K562 (cell line): ENCODE results near the gene ICAM3. TPM values are rescaled to one million over a fixed set of nuclear protein-coding genes. Genes with fewer than 3 reads are reported as not detected.

ENCODE experiments used
- ATAC-seq: fragments of 200-7000 bp; cut with Tn5 transposase; 3 replicates; pipeline ENCODE4 v1.9.1; 2020; ENCODE audit warnings: moderate library complexity
- BruUV-seq: library from RNA; stranded (reverse); fragments of 400-500 nt; replicated peaks from 2 replicates; lab custom pipeline; 2021; lab: Mats Ljungman, UMichigan
- CTCF ChIA-PET: fragments of 300-600 bp; formaldehyde crosslinking; extraction: SDS; loops from one replicate; lab custom pipeline; 2021; ENCODE audit warnings: low intra/inter-chr PET ratio; lab: Yijun Ruan, JAX
- POLR2A ChIA-PET: fragments of 300-600, 350-650 bp; sonication (Branson Sonifier 250); formaldehyde crosslinking; extraction: SDS; loops from one replicate; lab custom pipeline; 2021; ENCODE audit warnings: antibody characterized with exemption, inconsistent platforms; lab: Yijun Ruan, JAX
- DNase-seq, 4 experiments: peaks; one replicate each; pipeline versions ENCODE4 v3.0.0 to v3.0.0-alpha.2; 2011 to 2018; ENCODE audit warnings: low spot score in 3 of 4, mixed read lengths in 3 of 4; ENCODE audit errors: extremely low read depth in 1 of 4
- FAIRE-seq: peaks from 2 replicates; lab custom pipeline; 2011; peaks lifted over from hg19 to GRCh38; lab: Jason Lieb, UNC
- H2AFZ ChIP-seq: 2 replicates; pipeline ENCODE4 v1.6.0; 2011; ENCODE audit warnings: low read depth, low read length, control low read depth, inconsistent platforms
- H3K27ac ChIP-seq: fragments of 200-600 bp; 3 replicates; pipeline ENCODE4 v1.8.0; 2011; ENCODE audit warnings: low read depth, mild to moderate bottlenecking, control low read depth, inconsistent platforms, low read length, moderate library complexity, mixed read lengths; ENCODE audit errors: extremely low read depth
- H3K27me3 ChIP-seq, 2 experiments: fragments of 300-600 bp in 1 of 2; 2 replicates in 1 of 2; 3 replicates in 1 of 2; pipeline versions ENCODE4 v1.6.0 to v1.8.0; 2011; ENCODE audit warnings: inconsistent platforms in 2 of 2, low read length in 2 of 2, mild to moderate bottlenecking in 1 of 2, mixed read lengths in 1 of 2, moderate library complexity in 1 of 2; ENCODE audit not compliant: control insufficient read depth in 2 of 2, insufficient read depth in 2 of 2
- H3K36me3 ChIP-seq: fragments of 300-600 bp; 3 replicates; pipeline ENCODE4 v1.8.0; 2011; ENCODE audit warnings: mild to moderate bottlenecking, low read length, inconsistent platforms; ENCODE audit not compliant: control insufficient read depth, insufficient read depth
- H3K4me1 ChIP-seq, 2 experiments: fragments of 200-600 bp in 1 of 2; replicated peaks in 1 of 2; 2 replicates in 1 of 2; 3 replicates in 1 of 2; pipeline versions ENCODE4 v1.5.1 to v1.8.0; 2011; ENCODE audit warnings: inconsistent platforms in 2 of 2, low read length in 2 of 2, mild to moderate bottlenecking in 1 of 2, mixed read lengths in 1 of 2, moderate library complexity in 1 of 2; ENCODE audit not compliant: control insufficient read depth in 2 of 2, insufficient read depth in 2 of 2
- H3K4me2 ChIP-seq: 2 replicates; pipeline ENCODE4 v1.6.1; 2011; ENCODE audit warnings: low read length, control low read depth, inconsistent platforms, mixed read lengths; ENCODE audit not compliant: insufficient read depth
- H3K4me3 ChIP-seq: fragments of 200-600 bp; sonication (generic), shearing (Covaris generic); 2 replicates; pipeline ENCODE4 v1.5.1; 2016; ENCODE audit warnings: control low read depth, inconsistent platforms
- H3K79me2 ChIP-seq: fragments of 200-600 bp; 3 replicates; pipeline ENCODE4 v1.8.0; 2011; ENCODE audit warnings: low read length, inconsistent platforms; ENCODE audit not compliant: control insufficient read depth, insufficient read depth
- H3K9ac ChIP-seq, 2 experiments: 2 replicates each; pipeline versions ENCODE4 v1.6.0 to v1.6.1; 2011; ENCODE audit warnings: low read depth in 2 of 2, low read length in 2 of 2, control low read depth in 1 of 2, inconsistent platforms in 1 of 2, mild to moderate bottlenecking in 1 of 2, mixed read lengths in 1 of 2; ENCODE audit not compliant: insufficient read depth in 1 of 2
- H3K9me1 ChIP-seq: one replicate; pipeline ENCODE4 v1.6.0; 2011; ENCODE audit warnings: inconsistent platforms, mild to moderate bottlenecking, low read length, moderate library complexity; ENCODE audit not compliant: control insufficient read depth, insufficient read depth
- H3K9me3 ChIP-seq: replicated peaks from 2 replicates; pipeline ENCODE4 v1.5.1; 2011; ENCODE audit warnings: low read depth, low read length, inconsistent platforms; ENCODE audit not compliant: control insufficient read depth, insufficient read depth
- H4K20me1 ChIP-seq: replicated peaks from 2 replicates; pipeline ENCODE4 v1.6.1; 2011; ENCODE audit warnings: low read length, inconsistent platforms, mixed read lengths; ENCODE audit not compliant: control insufficient read depth, insufficient read depth
- GABPA ChIP-seq: fragments of 200-800 bp; sonication (Bioruptor generic); conservative IDR thresholded peaks from 2 replicates; pipeline ENCODE4 v1.6.1; 2016; ENCODE audit warnings: low read depth, missing genetic modification characterization, missing compliant biosample characterization
- KLF1 ChIP-seq: fragments of 450-650 bp; IDR thresholded peaks from 2 replicates; pipeline ENCODE4 v1.6.1; 2016; ENCODE audit warnings: missing genetic modification characterization, missing compliant biosample characterization
- NCOR1 ChIP-seq: fragments of 450-650 bp; IDR thresholded peaks from 2 replicates; pipeline ENCODE4 v1.6.1; 2016; ENCODE audit warnings: mild to moderate bottlenecking, moderate library complexity
- POLR2G ChIP-seq: fragments of 200-400 bp; formaldehyde crosslinking; IDR thresholded peaks from 2 replicates; pipeline ENCODE4 v1.6.1; 2017; ENCODE audit warnings: low read depth, mild to moderate bottlenecking, antibody characterized with exemption, low read length, moderate library complexity
- RAD21 ChIP-seq, 2 experiments: fragments of 250-450 bp in 1 of 2; fragments of 450-650 bp in 1 of 2; sonication (Bioruptor Pico) in 1 of 2; formaldehyde crosslinking in 1 of 2; IDR thresholded peaks in 1 of 2; conservative IDR thresholded peaks in 1 of 2; 2 replicates each; pipeline versions ENCODE4 v1.4.0 to v1.8.0; 2020 to 2022; ENCODE audit warnings: mild to moderate bottlenecking in 2 of 2, moderate library complexity in 1 of 2
- RBM22 ChIP-seq: fragments of 200-400 bp; formaldehyde crosslinking; IDR thresholded peaks from 2 replicates; pipeline ENCODE4 v1.6.1; 2018; ENCODE audit warnings: low read length, low read depth; ENCODE audit not compliant: poor library complexity, severe bottlenecking
- SMARCE1 ChIP-seq: fragments of 450-650 bp; IDR thresholded peaks from 2 replicates; pipeline ENCODE4 v1.7.1; 2016; ENCODE audit warnings: mild to moderate bottlenecking
- ZKSCAN3 ChIP-seq: fragments of 250-450 bp; sonication (Bioruptor Pico); IDR thresholded peaks from 2 replicates; pipeline ENCODE4 v1.4.0; 2020
- ZNF384 ChIP-seq: IDR thresholded peaks from 2 replicates; pipeline ENCODE4 v1.6.1; 2012; ENCODE audit warnings: low read depth, low read length, improper control_type of control experiment
- WGBS: fragments of 100-300 bp; shearing (Covaris generic); methylation state at CpG from one replicate; pipeline ENCODE4 v1.1.6; 2016; ENCODE audit warnings: low coverage, mixed read lengths; ENCODE audit not compliant: insufficient coverage; ENCODE audit errors: missing lambda C conversion rate; 5-methylcytosine and 5-hydroxymethylcytosine counted together
- in situ Hi-C: fragments of 300-500 bp; cut with MboI; formaldehyde crosslinking; loops from 4 replicates; pipeline ENCODE4 v1.15.0; 2018; ENCODE audit warnings: inconsistent platforms, mixed read lengths
- intact Hi-C: fragments of 100-400 bp; cut with micrococcal nuclease; formaldehyde crosslinking; loops from 2 replicates; pipeline ENCODE4 v1.14.2; 2022
- polyA plus RNA-seq, 8 experiments: library from polyadenylated mRNA; depleted of rRNA in 4 of 8; stranded (reverse) in 5 of 8; unstranded in 3 of 8; fragments of >200 nt; fragmentation: Nextera tagmentation in 2 of 8; fragmentation: Illumina TruSeq in 1 of 8; extraction: Ambion mirVana in 2 of 8; extraction: Trizol in 1 of 8; gene quantifications; 2 replicates each; pipeline versions ENCODE4 v1.2.1 to v1.2.3, GENCODE V29; 2011 to 2014; ENCODE audit warnings: inconsistent platforms in 1 of 8, missing spikeins in 1 of 8
- total RNA-seq, 7 experiments: library from RNA; depleted of rRNA in 6 of 7; stranded (reverse); fragments of >200 nt in 6 of 7; fragmentation: Illumina TruSeq in 2 of 7; extraction: Trizol in 2 of 7; gene quantifications; 2 replicates each; pipeline versions ENCODE4 v1.2.1 to v1.2.3, GENCODE V29; 2011 to 2021; ENCODE audit warnings: low replicate concordance in 1 of 7
- TF ChIP-seq, protein P1 (sequence below): fragments of 450-650 bp; IDR thresholded peaks from one replicate; pipeline ENCODE4 v1.6.1; 2018; ENCODE audit warnings: mild to moderate bottlenecking, moderate library complexity; ENCODE audit not compliant: partially characterized antibody
- TF ChIP-seq, protein P2 (sequence below): sonication (generic); formaldehyde crosslinking; IDR thresholded peaks from 2 replicates; pipeline ENCODE4 v1.8.0; 2022; ENCODE audit warnings: missing genetic modification reagents, mild to moderate bottlenecking, borderline replicate concordance
- TF ChIP-seq, protein P3 (sequence below): sonication (generic); formaldehyde crosslinking; IDR thresholded peaks from 2 replicates; pipeline ENCODE4 v1.8.0; 2022; ENCODE audit warnings: mild to moderate bottlenecking, missing genetic modification reagents

ICAM3 gene
- total and polyA plus RNA-seq, 9 of the 15 experiments (the other 6 are each of a cell fraction or from before 2014, with no cell fraction given), result 6.5 to 39.5 (median 24.2) TPM

DNA sequence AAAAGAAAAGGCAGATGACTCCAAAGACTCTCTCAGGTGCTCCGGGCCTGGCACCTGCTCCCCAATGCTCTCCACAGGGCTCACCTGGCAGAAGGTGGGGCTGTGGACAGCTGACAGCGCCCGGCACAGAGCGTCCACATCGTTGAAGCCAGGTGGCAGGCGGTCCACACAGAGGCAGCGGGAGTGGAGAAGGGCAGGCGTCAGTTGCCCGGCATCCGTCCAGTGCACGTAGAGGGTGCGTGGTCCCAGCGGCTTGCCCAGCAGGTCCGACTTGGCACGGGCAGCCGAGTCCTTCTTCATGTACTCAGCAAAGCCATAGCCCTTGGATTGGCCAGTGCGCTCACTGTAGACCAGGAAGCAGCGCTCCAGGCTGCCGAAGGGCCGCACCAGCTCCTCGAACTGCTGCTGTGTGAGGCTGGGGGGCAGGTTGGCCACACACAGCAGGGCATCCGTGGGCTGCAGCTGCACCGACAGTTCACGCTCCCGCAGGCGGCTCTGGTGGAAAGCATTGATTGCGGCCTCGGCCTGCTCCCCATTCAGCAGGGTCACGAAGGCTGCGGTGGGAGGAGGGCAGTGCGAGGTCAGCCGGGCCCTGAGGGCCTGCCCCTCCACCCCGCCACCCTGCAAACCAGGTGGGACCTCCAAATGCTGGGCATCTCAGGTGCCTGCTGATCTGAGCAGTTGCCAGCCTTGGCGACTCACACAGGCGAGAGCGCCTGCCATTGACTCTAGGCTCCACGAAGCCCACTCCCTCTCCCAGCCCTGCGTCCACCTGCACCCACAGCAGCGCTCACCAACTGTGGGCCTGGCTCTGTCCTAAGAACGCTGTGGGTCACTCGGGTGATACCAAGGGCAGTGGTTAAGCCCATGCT lies 10.6 kb downstream of the ICAM3 start:
- FAIRE-seq (no peak), ATAC-seq (no peak), DNase-seq (no peak)
- Histone ChIP-seq H3K9ac (peak overlapping the region in 1 of 2 experiments; percentile 61; a peak in 2 of 4 replicates), H2AFZ (no peak overlapping the region), H4K20me1 (peaks cover 10% of the 10 kb centered on the region; the same call in 1 of the 2 replicates), H3K27me3 (no peaks in the 10 kb centered on the region), H3K36me3 (peaks cover 82% of the 10 kb centered on the region), H3K9me3 (no peaks in the 10 kb centered on the region), H3K4me2 (no peak overlapping the region), H3K79me2 (peaks cover 62% of the 10 kb centered on the region), H3K27ac (no peak overlapping the region), H3K4me1 (peaks cover 7 to 29% of the 10 kb centered on the region in 2 experiments; a peak in 4 of 5 replicates), H3K4me3 (no peak overlapping the region), H3K9me1 (no peaks in the 10 kb centered on the region)
- POLR2A ChIA-PET, result interaction anchor here (0.6 to 1.2 kb wide), 2 partner anchors 30 to 39 kb away, joined by 3 to 4 read pairs; partner anchors contain the start of gene ICAM5
- WGBS, result 95% methylated on average over 36 of the region's 41 CpGs
- intact Hi-C loops (no loop called here), in situ Hi-C loops (no loop called here)
- CTCF ChIA-PET, result no interaction called here
- TSS peak; percentile 0 for BruUV-seq
- TF ChIP-seq POLR2G, result peak; percentile 55
- TF ChIP-seq, protein P1, sequence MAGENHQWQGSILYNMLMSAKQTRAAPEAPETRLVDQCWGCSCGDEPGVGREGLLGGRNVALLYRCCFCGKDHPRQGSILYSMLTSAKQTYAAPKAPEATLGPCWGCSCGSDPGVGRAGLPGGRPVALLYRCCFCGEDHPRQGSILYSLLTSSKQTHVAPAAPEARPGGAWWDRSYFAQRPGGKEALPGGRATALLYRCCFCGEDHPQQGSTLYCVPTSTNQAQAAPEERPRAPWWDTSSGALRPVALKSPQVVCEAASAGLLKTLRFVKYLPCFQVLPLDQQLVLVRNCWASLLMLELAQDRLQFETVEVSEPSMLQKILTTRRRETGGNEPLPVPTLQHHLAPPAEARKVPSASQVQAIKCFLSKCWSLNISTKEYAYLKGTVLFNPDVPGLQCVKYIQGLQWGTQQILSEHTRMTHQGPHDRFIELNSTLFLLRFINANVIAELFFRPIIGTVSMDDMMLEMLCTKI, result no peak
- TF ChIP-seq NCOR1, result no peak
- TF ChIP-seq SMARCE1, result no peak
- no peak for TF ChIP-seq KLF1
- TF ChIP-seq ZNF384, result no peak
- TF ChIP-seq ZKSCAN3 (CRISPR knock-in tag), result no peak
- no peak for TF ChIP-seq GABPA
- TF ChIP-seq, protein P2, sequence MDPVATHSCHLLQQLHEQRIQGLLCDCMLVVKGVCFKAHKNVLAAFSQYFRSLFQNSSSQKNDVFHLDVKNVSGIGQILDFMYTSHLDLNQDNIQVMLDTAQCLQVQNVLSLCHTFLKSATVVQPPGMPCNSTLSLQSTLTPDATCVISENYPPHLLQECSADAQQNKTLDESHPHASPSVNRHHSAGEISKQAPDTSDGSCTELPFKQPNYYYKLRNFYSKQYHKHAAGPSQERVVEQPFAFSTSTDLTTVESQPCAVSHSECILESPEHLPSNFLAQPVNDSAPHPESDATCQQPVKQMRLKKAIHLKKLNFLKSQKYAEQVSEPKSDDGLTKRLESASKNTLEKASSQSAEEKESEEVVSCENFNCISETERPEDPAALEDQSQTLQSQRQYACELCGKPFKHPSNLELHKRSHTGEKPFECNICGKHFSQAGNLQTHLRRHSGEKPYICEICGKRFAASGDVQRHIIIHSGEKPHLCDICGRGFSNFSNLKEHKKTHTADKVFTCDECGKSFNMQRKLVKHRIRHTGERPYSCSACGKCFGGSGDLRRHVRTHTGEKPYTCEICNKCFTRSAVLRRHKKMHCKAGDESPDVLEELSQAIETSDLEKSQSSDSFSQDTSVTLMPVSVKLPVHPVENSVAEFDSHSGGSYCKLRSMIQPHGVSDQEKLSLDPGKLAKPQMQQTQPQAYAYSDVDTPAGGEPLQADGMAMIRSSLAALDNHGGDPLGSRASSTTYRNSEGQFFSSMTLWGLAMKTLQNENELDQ (CRISPR knock-in tag), result no peak
- TF ChIP-seq RAD21 (CRISPR knock-in tag; conservative IDR thresholded peaks at IDR 0.05 in 1 of 2, IDR thresholded peaks at IDR 0.05 in 1 of 2), result no peak
- TF ChIP-seq RBM22, result peak; percentile 49
- TF ChIP-seq, protein P3, sequence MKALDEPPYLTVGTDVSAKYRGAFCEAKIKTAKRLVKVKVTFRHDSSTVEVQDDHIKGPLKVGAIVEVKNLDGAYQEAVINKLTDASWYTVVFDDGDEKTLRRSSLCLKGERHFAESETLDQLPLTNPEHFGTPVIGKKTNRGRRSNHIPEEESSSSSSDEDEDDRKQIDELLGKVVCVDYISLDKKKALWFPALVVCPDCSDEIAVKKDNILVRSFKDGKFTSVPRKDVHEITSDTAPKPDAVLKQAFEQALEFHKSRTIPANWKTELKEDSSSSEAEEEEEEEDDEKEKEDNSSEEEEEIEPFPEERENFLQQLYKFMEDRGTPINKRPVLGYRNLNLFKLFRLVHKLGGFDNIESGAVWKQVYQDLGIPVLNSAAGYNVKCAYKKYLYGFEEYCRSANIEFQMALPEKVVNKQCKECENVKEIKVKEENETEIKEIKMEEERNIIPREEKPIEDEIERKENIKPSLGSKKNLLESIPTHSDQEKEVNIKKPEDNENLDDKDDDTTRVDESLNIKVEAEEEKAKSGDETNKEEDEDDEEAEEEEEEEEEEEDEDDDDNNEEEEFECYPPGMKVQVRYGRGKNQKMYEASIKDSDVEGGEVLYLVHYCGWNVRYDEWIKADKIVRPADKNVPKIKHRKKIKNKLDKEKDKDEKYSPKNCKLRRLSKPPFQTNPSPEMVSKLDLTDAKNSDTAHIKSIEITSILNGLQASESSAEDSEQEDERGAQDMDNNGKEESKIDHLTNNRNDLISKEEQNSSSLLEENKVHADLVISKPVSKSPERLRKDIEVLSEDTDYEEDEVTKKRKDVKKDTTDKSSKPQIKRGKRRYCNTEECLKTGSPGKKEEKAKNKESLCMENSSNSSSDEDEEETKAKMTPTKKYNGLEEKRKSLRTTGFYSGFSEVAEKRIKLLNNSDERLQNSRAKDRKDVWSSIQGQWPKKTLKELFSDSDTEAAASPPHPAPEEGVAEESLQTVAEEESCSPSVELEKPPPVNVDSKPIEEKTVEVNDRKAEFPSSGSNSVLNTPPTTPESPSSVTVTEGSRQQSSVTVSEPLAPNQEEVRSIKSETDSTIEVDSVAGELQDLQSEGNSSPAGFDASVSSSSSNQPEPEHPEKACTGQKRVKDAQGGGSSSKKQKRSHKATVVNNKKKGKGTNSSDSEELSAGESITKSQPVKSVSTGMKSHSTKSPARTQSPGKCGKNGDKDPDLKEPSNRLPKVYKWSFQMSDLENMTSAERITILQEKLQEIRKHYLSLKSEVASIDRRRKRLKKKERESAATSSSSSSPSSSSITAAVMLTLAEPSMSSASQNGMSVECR, result no peak
